HG02938 (cell line): Measurements from ENCODE around the gene SMAD1.
"Not testable (repeated sequence)": the region's sequence is repeated elsewhere in the genome, so short reads cannot be mapped to it uniquely, and the experiment has no call there.

Experiments
- ATAC-seq: cut with Tn5 transposase; IDR thresholded peaks from one replicate; pipeline ENCODE4 v1.9.1; 2021; ENCODE audit warnings: mild to moderate bottlenecking, moderate library complexity; ENCODE audit not compliant: unreplicated experiment

SMAD1 gene

DNA sequence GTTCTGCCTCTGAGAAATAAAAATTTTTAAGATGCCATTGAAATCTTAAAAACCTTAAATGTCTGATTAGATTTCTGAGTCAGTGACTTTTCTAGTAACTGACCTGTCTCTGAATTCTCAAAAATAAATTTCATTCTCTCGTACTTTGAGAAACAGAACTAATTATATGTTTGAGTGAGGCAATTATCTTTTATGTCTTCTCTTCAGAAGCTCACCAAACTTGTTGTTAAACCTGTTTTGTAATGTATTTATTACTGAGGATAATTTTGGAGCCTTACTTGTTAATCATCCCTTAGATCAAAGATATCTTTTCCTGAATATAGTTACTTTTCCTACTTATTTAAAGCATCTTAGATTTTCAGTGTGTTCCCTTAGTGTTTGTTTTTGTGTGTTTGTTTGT lies 73.0 kb downstream of the SMAD1 start:
- ATAC-seq, result no peak

DNA sequence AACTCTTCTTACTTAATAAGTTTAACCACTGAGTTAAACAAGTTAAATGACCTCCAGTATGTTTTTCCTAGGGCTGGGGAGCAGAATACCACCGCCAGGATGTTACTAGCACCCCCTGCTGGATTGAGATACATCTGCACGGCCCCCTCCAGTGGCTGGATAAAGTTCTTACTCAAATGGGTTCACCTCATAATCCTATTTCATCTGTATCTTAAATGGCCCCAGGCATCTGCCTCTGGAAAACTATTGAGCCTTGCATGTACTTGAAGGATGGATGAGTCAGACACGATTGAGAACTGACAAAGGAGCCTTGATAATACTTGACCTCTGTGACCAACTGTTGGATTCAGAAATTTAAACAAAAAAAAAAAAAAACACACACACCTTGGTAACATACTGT lies 76.1 kb downstream of the SMAD1 start:
- ATAC-seq, result peak; percentile 84

DNA sequence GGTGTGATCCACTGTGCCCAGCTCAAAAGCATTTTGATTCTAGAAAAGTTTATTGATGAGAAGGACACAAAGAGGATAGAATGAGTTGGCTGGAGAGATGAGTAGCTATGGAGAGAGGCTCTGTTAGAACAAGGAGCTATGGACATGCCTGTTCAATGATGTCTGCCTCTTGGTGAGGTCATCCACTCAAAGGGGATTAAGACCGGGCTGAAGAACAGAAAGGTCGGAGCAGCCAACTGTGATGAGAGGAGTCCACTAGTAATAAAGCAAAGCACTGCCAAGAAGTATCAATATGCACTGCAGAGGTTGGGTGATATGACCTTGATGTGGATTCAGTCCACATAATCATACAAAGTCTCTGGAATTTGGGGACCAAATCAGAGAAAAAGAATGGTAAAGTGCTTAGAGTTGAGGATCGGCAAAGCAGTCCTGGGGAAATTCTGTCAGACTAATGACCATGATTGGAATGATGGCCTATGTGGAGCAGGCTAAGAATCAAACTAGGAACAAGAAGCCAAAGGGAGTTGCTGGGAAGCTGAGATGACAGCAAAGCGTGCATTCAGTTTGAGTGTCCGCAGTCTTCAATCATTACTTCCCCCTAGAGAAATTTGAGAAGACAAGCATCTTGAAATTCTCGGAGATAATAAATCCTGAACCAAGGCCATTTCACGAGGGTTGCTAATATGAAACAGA lies 81.8 kb downstream of the SMAD1 start:
- no peak for ATAC-seq

DNA sequence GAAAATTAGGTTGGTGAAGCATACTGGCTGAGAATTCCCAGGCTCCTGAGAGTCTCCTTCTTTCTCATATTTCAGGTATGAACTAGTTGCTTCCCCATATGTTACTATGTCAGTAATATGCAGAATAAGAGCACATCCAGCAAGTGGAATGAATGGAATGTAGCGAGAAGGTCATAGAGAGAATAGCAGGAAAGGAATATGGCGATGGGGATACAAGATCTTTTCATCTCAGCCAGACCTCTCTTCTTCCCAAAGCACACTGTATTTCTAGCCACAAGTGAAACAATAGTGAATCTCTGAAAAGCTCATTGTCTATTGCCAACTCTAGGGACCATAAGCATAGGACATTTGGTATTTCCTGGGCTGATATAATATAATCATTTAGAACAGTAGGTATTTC lies 82.9 kb downstream of the SMAD1 start:
- ATAC-seq, result no peak

DNA sequence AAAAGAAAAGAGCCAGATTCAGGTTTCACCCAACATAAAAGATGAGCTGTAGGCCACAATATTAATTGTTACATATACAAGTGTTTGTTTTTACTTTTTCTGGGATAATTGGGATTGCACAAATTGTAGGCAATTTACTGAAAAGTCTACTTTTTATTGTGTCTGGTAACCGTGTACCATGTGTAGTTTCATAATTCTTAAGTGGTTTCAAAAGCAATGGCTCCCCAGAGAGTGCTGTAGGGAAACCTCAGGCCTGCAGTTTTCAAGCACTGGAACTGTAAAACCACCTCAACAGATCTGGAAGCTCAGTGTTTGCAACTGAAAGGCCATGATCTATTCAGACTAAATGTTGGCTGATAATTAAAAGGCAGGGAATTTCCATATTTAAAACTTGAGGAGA lies 83.7 kb downstream of the SMAD1 start:
- peak; percentile 73 for ATAC-seq

DNA sequence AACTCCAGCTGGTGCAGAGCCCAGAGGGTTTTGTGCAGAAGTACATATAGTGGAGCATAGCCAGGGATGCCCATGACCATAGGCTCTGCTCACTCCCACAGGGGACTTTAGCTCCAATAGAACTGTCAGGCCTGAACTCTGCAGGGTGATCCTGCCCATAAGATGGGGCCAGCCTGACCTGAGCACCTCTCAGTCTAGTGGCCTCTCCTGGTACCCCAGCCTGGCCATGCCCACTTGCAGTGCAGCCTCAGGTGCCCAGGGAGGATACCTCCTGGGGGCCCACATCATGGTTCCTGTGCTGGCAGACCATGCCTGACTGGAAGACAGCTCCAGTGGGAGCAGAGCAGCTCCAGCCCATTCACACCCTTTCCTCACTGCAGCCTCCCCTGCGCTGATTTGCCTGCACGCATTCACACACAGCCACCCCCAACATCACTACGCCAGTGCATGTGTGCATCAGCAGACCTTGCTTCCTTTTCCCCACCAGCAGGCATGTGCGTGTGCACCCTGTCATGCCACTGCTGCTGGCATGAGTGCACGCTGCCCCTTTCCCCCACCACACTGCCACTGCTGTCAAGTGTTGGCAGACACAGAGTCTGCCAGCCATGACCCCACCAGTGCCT lies 84.5 kb downstream of the SMAD1 start:
- ATAC-seq, result no peak

DNA sequence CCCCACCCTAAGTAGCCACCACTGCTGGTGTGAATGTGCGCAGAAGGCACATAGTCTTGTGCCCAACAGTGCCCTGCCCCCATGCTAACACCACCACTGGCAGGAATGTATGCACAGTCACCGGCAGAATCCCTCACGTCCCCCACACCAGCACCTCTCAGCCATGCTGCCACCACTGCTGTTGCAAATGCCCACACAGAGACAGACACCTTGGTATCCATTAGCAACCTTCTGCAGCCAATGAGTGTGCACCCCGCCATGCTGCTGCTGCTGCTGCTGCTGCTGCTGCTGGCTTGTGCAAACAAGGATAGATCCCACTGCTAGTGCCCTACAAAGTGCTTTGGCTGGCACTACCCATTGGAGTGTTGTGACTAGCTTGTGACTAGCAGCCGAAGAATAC lies 85.1 kb downstream of the SMAD1 start:
- ATAC-seq, result no peak

DNA sequence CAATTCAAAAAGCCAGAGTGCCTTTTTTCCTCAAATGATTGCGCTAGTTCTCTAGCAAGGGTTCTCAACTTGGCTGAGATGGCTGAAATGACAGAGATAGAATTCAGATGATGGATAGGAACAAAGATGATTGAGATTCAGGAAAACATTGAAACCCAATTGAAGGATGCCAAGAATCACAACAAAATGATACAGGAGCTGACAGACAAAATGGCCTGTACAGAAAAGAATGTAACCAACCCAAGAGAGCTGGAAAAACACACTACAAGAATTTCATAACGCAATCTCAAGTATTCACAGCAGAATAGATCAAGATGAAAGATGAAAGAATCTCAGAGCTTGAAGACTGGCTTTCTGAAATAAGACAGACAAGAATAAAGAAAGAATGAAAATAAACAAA lies 85.9 kb downstream of the SMAD1 start:
- no peak for ATAC-seq

DNA sequence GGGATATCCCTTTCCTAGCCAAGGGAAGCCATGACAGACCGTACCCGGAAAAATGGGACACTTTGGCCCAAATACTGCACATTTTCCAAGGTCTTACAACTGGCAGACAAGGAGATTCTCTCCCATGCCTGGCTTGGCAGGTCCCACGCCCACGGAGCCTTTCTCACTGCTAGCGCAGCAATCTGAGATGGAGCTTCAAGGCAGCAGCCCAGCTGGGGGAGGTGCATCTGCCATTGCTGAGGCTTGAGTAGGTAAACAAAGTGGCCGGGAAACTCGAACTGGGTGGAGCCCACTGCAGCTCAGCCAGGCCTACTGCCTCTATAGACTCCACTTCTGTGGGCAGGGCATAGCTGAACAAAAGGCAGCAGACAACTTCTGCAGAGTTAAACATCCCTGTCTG lies 92.9 kb downstream of the SMAD1 start:
- not testable (repeated sequence) for ATAC-seq

DNA sequence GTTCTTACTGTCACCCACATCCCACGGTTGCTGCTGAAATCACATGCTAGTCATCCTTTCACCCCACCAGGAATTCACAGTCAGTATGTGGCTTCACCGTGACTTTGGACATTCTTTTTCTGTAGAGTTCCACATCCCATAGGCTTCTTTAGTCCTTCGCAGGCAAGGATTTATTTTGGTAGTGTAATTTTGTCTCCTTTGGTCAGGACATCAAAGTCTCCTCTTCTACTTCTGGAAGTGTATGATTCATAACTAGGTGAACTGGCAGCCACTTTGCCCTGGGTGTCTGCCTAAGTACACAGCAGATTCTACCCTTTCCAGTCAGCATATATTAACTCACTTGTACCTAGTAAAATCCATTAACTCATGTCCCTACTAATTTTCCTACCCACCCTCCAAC lies 99.3 kb downstream of the SMAD1 start:
- ATAC-seq, result no peak

DNA sequence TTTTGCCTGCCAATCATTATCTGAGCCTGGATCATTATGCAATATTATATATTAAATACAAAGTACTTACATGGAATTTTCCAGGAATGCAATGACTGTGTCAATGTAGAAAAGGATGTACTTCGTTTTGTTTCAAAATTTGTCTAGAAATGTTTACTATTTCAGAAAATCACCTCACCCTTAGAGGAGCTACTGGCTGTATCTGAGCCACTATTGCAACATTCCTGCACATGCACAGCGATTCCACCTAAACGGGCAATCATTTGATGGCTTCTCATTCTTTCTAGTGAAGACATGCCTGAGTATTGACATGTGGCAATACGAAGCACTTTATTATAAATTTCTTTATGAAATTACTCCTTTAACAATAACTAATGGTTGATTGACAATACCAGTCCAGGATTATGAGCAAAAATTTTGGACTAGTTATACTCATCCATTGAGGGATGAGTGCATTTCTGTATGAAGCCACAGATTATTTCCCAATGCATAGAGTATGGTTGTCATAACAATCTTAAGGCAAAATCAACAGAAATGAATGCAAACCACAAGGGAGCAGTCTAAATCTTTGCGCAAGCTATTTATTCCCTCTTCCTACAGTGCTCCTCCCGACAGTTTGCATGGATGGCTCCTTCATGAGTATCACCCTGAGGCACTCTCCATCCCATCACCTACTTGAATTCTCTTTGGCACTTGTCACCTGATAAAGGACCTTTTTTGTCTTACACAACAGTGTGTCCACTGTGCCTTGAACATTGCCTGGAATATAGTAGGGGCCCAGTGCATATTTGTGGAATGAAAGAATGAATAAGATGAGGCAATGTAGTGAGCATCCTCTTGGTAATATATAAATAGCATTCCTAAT lies 101.8 kb downstream of the SMAD1 start:
- ATAC-seq, result no peak

DNA sequence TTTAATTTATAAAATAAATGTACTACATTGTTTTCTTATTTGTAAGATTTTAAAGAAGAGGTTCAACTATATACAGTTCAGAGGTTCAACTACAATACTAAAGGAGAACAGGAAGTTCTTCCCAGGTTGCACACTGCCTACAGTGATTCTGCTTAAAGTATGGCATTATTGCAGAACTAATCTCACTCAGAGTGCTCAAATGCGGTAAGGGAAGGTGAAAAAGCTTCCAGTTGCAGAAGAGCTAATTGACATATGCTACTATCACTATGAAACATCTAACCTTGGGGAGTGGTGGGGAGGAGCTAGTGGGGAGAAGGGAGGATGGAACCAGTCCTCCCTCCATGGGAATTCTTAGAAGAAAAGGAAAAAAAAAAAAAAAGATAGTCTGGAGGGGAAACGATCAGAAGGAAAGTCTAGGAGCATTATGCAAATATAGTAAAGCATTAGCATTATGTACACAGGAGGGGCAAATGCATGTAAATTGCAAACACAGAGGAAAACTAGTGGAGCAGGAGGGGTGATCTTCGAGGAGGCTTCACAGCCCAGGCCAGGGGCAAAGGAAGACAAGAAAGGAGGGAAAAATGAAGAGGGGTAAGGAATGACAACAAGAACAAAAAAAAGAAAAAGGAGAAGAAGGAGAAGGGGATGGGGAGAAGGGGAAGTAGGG lies 105.6 kb downstream of the SMAD1 start:
- ATAC-seq, result no peak

DNA sequence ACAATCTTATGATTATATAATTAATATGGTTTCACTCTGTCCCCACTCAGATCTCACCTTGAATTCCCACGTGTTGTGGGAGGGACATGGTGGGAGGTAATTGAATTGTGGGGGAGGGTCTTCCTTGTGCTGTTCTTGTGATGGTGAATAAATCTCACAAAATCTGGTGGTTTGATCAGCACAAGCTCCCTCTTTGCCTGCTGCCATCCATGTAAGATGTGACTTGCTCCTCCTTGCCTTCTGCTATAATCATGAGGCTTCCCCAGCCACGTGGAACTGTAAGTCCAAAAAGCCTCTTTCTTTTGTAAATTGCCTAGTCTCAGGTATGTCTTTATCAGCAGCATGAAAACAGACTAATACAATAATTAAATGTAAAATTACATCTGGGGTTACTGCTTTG lies 107.7 kb downstream of the SMAD1 start:
- not testable (repeated sequence) for ATAC-seq

DNA sequence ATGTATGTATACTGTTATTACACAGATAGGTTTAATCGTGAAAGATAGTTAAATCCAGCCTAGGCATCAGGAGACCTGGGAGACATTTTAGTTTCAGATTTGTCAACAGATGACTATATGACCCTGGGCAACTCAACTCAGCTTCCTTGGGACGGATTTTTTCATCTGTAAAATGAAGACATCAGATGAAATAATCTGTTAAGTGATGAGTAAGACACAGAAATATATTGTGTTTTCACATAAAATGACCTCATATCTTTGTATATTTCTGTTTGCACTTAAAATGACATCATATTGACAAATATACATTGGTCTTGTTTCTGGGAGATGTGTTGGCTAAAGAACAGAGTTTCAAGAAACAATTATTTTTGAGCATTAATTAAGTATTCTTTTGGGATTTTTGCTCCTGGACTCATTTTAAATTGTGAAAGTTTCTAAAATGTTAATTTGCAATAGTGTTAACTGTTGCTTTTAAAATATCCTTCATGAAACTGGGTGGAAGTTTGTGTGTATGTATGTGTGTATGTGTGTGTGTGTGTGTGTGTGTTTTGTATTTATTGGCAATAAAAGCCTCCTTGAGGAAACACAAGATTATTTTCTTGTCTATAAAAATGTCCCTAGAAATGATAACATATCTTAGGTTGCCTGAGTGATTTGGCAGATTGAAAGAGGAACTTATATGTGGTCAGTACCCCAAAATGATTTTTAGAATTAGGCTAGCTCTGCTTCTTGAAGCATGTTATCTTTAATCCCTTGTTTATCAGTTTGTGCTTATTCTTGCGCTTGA lies 108.5 kb downstream of the SMAD1 start:
- no peak for ATAC-seq

DNA sequence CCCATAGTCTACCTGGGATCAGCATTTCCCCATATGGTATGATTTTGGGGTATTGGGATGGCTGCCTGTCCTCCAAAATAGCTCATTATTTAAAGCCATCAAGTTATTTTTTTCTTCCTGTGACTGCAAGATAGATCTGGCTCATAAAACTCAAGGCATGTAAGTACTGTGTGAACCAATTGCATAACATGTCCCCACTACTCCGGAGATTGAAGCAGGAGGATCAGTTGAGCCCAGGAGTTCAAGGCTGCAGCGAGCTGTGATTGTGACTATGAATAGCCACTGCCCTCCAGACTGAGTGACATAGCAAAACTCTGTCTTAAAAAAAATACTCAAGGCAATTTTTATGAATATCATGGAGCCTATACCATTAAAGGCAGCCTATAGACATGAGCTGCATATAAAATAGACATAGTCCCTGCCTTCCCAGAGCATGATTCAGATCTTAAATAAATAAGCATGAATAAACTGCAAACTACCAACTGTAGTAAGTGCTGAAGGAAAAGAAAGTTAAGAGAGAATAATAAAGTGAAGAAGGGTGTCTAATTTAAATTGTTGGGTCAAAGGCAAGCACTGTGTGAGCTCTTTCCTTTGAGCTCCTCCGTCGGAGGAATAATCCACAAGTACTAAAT lies 120.6 kb downstream of the SMAD1 start:
- ATAC-seq, result no peak

DNA sequence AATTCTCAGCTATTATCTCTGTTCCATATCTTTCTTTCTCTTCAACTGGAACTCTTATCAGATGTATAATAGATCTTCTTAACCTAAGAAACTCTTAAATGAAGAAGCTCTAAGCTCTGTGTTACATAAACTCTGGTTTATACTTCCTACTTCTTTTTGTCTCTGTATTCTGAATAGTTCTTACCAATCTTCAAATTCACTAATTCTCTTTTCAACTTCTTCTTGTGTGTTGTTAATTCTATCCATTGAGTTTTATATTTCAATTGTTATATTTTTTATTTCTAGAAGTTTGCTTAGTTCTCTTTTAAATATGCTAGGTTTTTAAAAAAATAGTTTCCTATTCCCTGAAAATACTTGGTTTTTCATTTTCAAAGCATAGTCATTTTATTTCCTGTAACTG lies 124.3 kb downstream of the SMAD1 start:
- ATAC-seq, result no peak
